CD14-positive monocyte (primary cell): Measurements from ENCODE around the gene EXOC4. TPM values are rescaled to one million over a fixed set of nuclear protein-coding genes. Genes with fewer than 3 reads are reported as not detected.

Experiments
- DNase-seq, 3 donors: peaks; one replicate each; pipeline ENCODE4 v3.0.0-alpha.2; 2011 to 2022
- H2AFZ ChIP-seq: 2 replicates; pipeline ENCODE4 v1.6.0; 2012; ENCODE audit warnings: mild to moderate bottlenecking, low read depth, low read length, inconsistent platforms; ENCODE audit not compliant: insufficient read depth, poor library complexity, severe bottlenecking
- H3K27ac ChIP-seq, 2 donors: 1 replicate in 1 of 2; 2 replicates in 1 of 2; pipeline ENCODE4 v1.5.1; 2012 to 2013; ENCODE audit warnings: low read length in 2 of 2, control low read depth in 1 of 2, inconsistent platforms in 1 of 2, low read depth in 1 of 2, mild to moderate bottlenecking in 1 of 2
- H3K27me3 ChIP-seq, 2 donors: one replicate each; pipeline versions ENCODE4 v1.6.0 to v1.6.1; 2011 to 2013; ENCODE audit warnings: low read length in 2 of 2; ENCODE audit not compliant: control insufficient read depth in 2 of 2, insufficient read depth in 2 of 2
- H3K36me3 ChIP-seq, 2 donors: replicated peaks in 1 of 2; 1 replicate in 1 of 2; 2 replicates in 1 of 2; pipeline versions ENCODE4 v1.5.1 to v1.6.1; 2012 to 2013; ENCODE audit warnings: low read length in 2 of 2, control low read depth in 1 of 2, inconsistent platforms in 1 of 2, mild to moderate bottlenecking in 1 of 2; ENCODE audit not compliant: insufficient read depth in 2 of 2, control insufficient read depth in 1 of 2
- H3K4me1 ChIP-seq, 2 donors: 1 replicate in 1 of 2; 2 replicates in 1 of 2; pipeline versions ENCODE4 v1.5.1 to v1.6.1; 2012 to 2013; ENCODE audit warnings: low read length in 2 of 2, control low read depth in 1 of 2, inconsistent platforms in 1 of 2, mild to moderate bottlenecking in 1 of 2, moderate library complexity in 1 of 2; ENCODE audit not compliant: insufficient read depth in 2 of 2, control insufficient read depth in 1 of 2
- H3K4me2 ChIP-seq: replicated peaks from 2 replicates; pipeline ENCODE3; 2012; ENCODE audit warnings: low read length, moderate library complexity, mild to moderate bottlenecking; ENCODE audit not compliant: poor library complexity, severe bottlenecking; ENCODE audit errors: extremely low read depth
- H3K4me3 ChIP-seq, 3 experiments: fragments of 200-600 bp in 1 of 3; sonication (generic) in 1 of 3; replicated peaks in 1 of 3; 1 replicate in 2 of 3; 2 replicates in 1 of 3; pipeline ENCODE4 v1.5.1; 2011 to 2013; ENCODE audit warnings: low read length in 3 of 3, mild to moderate bottlenecking in 3 of 3, control low read depth in 2 of 3, low read depth in 2 of 3, inconsistent platforms in 1 of 3, moderate library complexity in 1 of 3
- H3K79me2 ChIP-seq: 2 replicates; pipeline ENCODE4 v1.6.0; 2012; ENCODE audit warnings: mild to moderate bottlenecking, control low read depth, inconsistent platforms, low read length, moderate library complexity; ENCODE audit not compliant: insufficient read depth
- H3K9ac ChIP-seq: 2 replicates; pipeline ENCODE4 v1.6.0; 2017; ENCODE audit warnings: low read length, mild to moderate bottlenecking; ENCODE audit not compliant: insufficient read depth, poor library complexity, severe bottlenecking
- H3K9me3 ChIP-seq, 2 donors: replicated peaks in 1 of 2; 1 replicate in 1 of 2; 2 replicates in 1 of 2; pipeline versions ENCODE4 v1.5.1 to v1.6.1; 2012 to 2013; ENCODE audit warnings: low read length in 2 of 2, control low read depth in 1 of 2; ENCODE audit not compliant: control insufficient read depth in 1 of 2, insufficient read depth in 1 of 2
- H4K20me1 ChIP-seq: 2 replicates; pipeline ENCODE4 v1.6.0; 2012; ENCODE audit warnings: mild to moderate bottlenecking, low read length, control low read depth, moderate library complexity; ENCODE audit not compliant: insufficient read depth
- H3K27ac Mint-ChIP-seq, 7 donors: one replicate each; pipeline ENCODE4 v1.8.0; 2020; ENCODE audit warnings: mild to moderate bottlenecking in 7 of 7, mixed read lengths in 7 of 7, moderate library complexity in 6 of 7, inconsistent platforms in 2 of 7
- H3K27me3 Mint-ChIP-seq, 3 donors: one replicate each; pipeline ENCODE4 v1.8.0; 2021 to 2022; ENCODE audit warnings: low read depth in 3 of 3, mild to moderate bottlenecking in 3 of 3, mixed read lengths in 3 of 3, moderate library complexity in 3 of 3, inconsistent platforms in 1 of 3
- H3K36me3 Mint-ChIP-seq, 2 donors: one replicate each; pipeline ENCODE4 v1.8.0; 2020; ENCODE audit warnings: mixed read lengths in 2 of 2, inconsistent platforms in 1 of 2, mild to moderate bottlenecking in 1 of 2
- H3K4me1 Mint-ChIP-seq: one replicate; pipeline ENCODE4 v1.8.0; 2020; ENCODE audit warnings: mild to moderate bottlenecking, mixed read lengths
- H3K4me3 Mint-ChIP-seq, 2 donors: one replicate each; pipeline ENCODE4 v1.8.0; 2020; ENCODE audit warnings: mild to moderate bottlenecking in 2 of 2, mixed read lengths in 2 of 2, moderate library complexity in 1 of 2
- H3K9me3 Mint-ChIP-seq, 7 donors: one replicate each; pipeline ENCODE4 v1.8.0; 2020 to 2022; ENCODE audit warnings: mixed read lengths in 7 of 7, mild to moderate bottlenecking in 6 of 7, moderate library complexity in 6 of 7, inconsistent platforms in 2 of 7
- WGBS: methylation state at CpG from one replicate; pipeline ENCODE4 v1.1.5; 2013; ENCODE audit warnings: missing lambda C conversion rate; ENCODE audit not compliant: insufficient coverage; 5-methylcytosine and 5-hydroxymethylcytosine counted together
- intact Hi-C, 2 donors: fragments of 100-400 bp; cut with micrococcal nuclease; formaldehyde crosslinking; loops; one replicate each; pipeline versions ENCODE4 v1.15.0 to v1.15.1; 2023
- polyA plus RNA-seq, 3 donors: library from polyadenylated mRNA; depleted of rRNA in 1 of 3; unstranded in 2 of 3; stranded (reverse) in 1 of 3; fragments of 300-500 nt in 2 of 3; fragments of >200 nt in 1 of 3; fragmentation: Illumina TruSeq in 2 of 3; gene quantifications; 1 replicate in 2 of 3; 2 replicates in 1 of 3; pipeline ENCODE4 v1.2.3, GENCODE V29; 2012 to 2021
- TF ChIP-seq, protein P1 (sequence below): fragments of 200-600 bp; IDR thresholded peaks from one replicate; pipeline ENCODE4 v1.8.0; 2022; ENCODE audit warnings: antibody characterized with exemption, mild to moderate bottlenecking

Gene EXOC4
- polyA plus RNA-seq, 3 donors, result 20.6 to 22.3 (median 22.3) TPM

- Histone ChIP-seq H3K27ac (no peak overlapping the region), H3K79me2 (no peaks in the 10 kb centered on the region), H3K4me3 (no peak overlapping the region), H2AFZ (no peak overlapping the region), H3K4me2 (no peak overlapping the region), H3K9ac (no peak overlapping the region), H3K9me3 (no peaks in the 10 kb centered on the region), H4K20me1 (no peaks in the 10 kb centered on the region), H3K27me3 (no peaks in the 10 kb centered on the region), H3K4me1 (no peaks in the 10 kb centered on the region), H3K36me3 (no peaks in the 10 kb centered on the region)
- Mint-ChIP-seq H3K4me3 (no peak overlapping the region), H3K36me3 (peaks cover 0 to 1% of the 10 kb centered on the region in 2 donors), H3K27me3 (no peaks in the 10 kb centered on the region), H3K4me1 (no peaks in the 10 kb centered on the region), H3K9me3 (peaks cover 0 to 5% (median 1%) of the 10 kb centered on the region in 7 donors), H3K27ac (no peak overlapping the region)
- DNase-seq, result no peak
- TF ChIP-seq, protein P1, sequence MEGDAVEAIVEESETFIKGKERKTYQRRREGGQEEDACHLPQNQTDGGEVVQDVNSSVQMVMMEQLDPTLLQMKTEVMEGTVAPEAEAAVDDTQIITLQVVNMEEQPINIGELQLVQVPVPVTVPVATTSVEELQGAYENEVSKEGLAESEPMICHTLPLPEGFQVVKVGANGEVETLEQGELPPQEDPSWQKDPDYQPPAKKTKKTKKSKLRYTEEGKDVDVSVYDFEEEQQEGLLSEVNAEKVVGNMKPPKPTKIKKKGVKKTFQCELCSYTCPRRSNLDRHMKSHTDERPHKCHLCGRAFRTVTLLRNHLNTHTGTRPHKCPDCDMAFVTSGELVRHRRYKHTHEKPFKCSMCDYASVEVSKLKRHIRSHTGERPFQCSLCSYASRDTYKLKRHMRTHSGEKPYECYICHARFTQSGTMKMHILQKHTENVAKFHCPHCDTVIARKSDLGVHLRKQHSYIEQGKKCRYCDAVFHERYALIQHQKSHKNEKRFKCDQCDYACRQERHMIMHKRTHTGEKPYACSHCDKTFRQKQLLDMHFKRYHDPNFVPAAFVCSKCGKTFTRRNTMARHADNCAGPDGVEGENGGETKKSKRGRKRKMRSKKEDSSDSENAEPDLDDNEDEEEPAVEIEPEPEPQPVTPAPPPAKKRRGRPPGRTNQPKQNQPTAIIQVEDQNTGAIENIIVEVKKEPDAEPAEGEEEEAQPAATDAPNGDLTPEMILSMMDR, result no peak
- intact Hi-C loops, result no loop called here
- WGBS, result no CpG with 5 or more reads among the region's 3 CpGs
These were observed 461.8 kb downstream of the EXOC4 start for GRCh38 chr7:133714654-133715053.

DNA sequence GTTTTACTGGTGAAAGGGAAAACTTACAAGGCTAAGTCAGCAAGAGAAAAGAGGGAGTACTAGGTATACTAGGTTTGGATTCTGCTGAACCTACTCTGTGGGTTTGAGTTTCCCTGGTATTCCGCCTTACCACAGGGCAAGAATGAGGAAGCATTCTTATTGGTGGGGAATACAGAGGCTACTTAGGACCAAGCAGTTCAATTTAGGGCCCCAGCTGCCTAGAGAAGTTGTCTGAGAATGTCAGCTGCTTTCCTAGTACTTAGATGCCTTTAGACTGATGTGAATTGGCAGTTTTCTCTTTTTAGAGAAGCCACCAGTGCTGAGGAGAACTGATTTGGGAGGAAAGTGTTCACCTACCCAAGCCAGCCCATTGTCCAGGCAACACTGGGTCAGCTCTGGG, 465.3 kb downstream of the EXOC4 start:
- no peaks in the 10 kb centered on the region for H3K36me3 ChIP-seq
- no peaks in the 10 kb centered on the region for H3K9me3 ChIP-seq
- H3K9ac ChIP-seq, result no peak overlapping the region
- DNase-seq, result no peak
- intact Hi-C loops, result no loop called here
- H3K36me3 Mint-ChIP-seq, result peaks cover 0 to 1% of the 10 kb centered on the region in 2 donors
- H3K27ac ChIP-seq, result no peak overlapping the region
- H4K20me1 ChIP-seq, result no peaks in the 10 kb centered on the region
- no peak overlapping the region for H3K4me2 ChIP-seq
- no peak overlapping the region for H3K27ac Mint-ChIP-seq
- no peaks in the 10 kb centered on the region for H3K27me3 Mint-ChIP-seq
- H3K4me3 Mint-ChIP-seq, result no peak overlapping the region
- 100% methylated on average over 1 of the region's 1 CpG for WGBS
- H3K4me1 ChIP-seq, result no peaks in the 10 kb centered on the region
- H3K9me3 Mint-ChIP-seq, result peaks cover 0 to 5% (median 0%) of the 10 kb centered on the region in 7 donors
- TF ChIP-seq, protein P1, result no peak
- no peak overlapping the region for H3K4me3 ChIP-seq
- H3K27me3 ChIP-seq, result no peaks in the 10 kb centered on the region
- no peaks in the 10 kb centered on the region for H3K79me2 ChIP-seq
- no peaks in the 10 kb centered on the region for H3K4me1 Mint-ChIP-seq
- H2AFZ ChIP-seq, result no peak overlapping the region
